Mesodermal cell (in vitro differentiated cells): Measurements from ENCODE around the gene TBKBP1.

Experiments
- H3K27ac ChIP-seq: 2 replicates; pipeline ENCODE4 v1.7.0; 2013; ENCODE audit warnings: mild to moderate bottlenecking, low read depth, low read length, moderate library complexity; ENCODE audit not compliant: severe bottlenecking
- H3K36me3 ChIP-seq: 2 replicates; pipeline ENCODE4 v1.7.1; 2013; ENCODE audit warnings: mild to moderate bottlenecking, low read length, moderate library complexity; ENCODE audit not compliant: control insufficient read depth, insufficient read depth
- H3K4me1 ChIP-seq: one replicate; pipeline ENCODE4 v1.7.1; 2013; ENCODE audit warnings: mild to moderate bottlenecking, low read length; ENCODE audit not compliant: insufficient read depth, control insufficient read depth, poor library complexity, severe bottlenecking
- H3K4me3 ChIP-seq: 2 replicates; pipeline ENCODE4 v1.7.0; 2013; ENCODE audit warnings: low read length, control low read depth, mild to moderate bottlenecking; ENCODE audit not compliant: insufficient read depth, poor library complexity, severe bottlenecking; ENCODE audit errors: extremely low read depth
- H3K9me3 ChIP-seq: 2 replicates; pipeline ENCODE4 v1.7.1; 2013; ENCODE audit warnings: mild to moderate bottlenecking, low read length, moderate library complexity; ENCODE audit not compliant: control insufficient read depth
- WGBS, 2 experiments: methylation state at CpG; one replicate each; pipeline ENCODE4 v1.1.5; 2013; ENCODE audit warnings: missing lambda C conversion rate in 2 of 2; ENCODE audit not compliant: insufficient coverage in 2 of 2; 5-methylcytosine and 5-hydroxymethylcytosine counted together

Gene TBKBP1

GRCh38 chr17:47751471-47751870 is 57.5 kb downstream of the TBKBP1 start:
- no peak overlapping the region for H3K4me3 ChIP-seq
- no peak overlapping the region for H3K27ac ChIP-seq
- no peaks in the 10 kb centered on the region for H3K4me1 ChIP-seq
- peaks cover 5% of the 10 kb centered on the region for H3K9me3 ChIP-seq
- 83 to 93% methylated on average over 2 to 3 of the region's 3 CpGs for WGBS, 2 experiments
- H3K36me3 ChIP-seq, result no peaks in the 10 kb centered on the region

DNA sequence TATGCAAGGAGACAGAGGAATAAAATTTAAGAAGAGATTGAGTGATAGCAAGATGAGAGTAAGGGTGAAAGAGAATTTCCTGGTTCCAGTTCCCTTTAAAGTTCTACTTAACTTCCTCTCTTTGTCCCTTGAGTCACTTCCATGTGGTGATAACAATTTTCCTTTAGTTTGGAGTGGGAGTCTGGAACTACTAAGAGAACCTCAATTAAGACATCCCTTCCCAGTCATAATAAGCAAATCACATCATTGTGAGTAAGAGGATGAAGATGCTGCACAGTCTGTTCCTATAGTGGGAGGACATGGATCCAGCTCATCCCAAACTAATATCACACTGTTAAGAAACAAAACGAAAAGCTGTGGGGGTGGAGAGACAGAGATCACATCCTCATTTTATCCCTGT is 63.4 kb downstream of the TBKBP1 start:
- peaks cover 5% of the 10 kb centered on the region for H3K9me3 ChIP-seq
- H3K36me3 ChIP-seq, result no peaks in the 10 kb centered on the region
- no CpG with 5 or more reads among the region's 1 CpG for WGBS, 2 experiments
- no peaks in the 10 kb centered on the region for H3K4me1 ChIP-seq
- no peak overlapping the region for H3K27ac ChIP-seq
- no peak overlapping the region for H3K4me3 ChIP-seq

DNA sequence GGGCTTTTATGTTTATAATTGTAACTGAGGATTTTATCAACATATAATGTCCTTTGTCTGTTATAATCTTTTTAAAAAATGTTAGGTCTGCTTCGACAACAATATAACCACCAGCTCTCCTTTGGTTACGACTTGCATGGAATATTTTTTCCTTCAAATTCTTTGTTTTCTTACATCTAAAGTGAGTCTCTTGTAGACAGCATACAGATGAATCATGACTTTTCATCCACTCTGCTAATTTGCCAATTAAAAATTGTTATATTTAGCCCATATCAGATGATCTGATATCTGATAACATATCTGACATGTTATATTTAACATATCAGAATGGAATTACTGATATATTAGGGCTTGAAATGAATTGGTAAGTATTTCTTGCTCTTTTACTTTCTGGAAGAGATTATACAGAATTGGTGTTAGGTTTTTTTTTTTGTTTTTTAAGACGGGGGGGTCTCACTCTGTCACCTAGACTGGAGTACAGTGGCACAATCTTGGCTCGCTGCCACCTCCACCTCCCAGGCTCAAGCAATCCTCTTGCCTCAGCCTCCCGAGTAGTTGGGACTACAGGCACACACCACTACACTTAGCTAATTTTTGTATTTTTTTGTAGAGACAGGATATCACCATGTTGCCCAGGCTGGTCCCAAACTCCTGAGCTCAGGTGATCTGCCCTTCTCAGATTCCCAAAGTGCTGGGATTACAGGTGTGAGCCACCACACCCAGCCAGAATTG is 66.6 kb downstream of the TBKBP1 start:
- WGBS, 2 experiments, result 80% methylated on average over 1 of the region's 5 CpGs; no CpG with 5 or more reads in 1 of the 2 experiments
- H3K9me3 ChIP-seq, result peaks cover 5% of the 10 kb centered on the region
- no peak overlapping the region for H3K27ac ChIP-seq
- no peaks in the 10 kb centered on the region for H3K36me3 ChIP-seq
- no peaks in the 10 kb centered on the region for H3K4me1 ChIP-seq
- no peak overlapping the region for H3K4me3 ChIP-seq
